SH-SY5Y (cell line): ENCODE results near the gene IPO4.

Experiments
- GATA2 ChIP-seq: IDR thresholded peaks from 2 replicates; pipeline ENCODE4 v1.6.1; 2011; ENCODE audit warnings: mild to moderate bottlenecking, low read depth, low read length
- GATA3 ChIP-seq: IDR thresholded peaks from 2 replicates; pipeline ENCODE4 v1.6.1; 2011; ENCODE audit warnings: low read depth, mild to moderate bottlenecking, low read length, moderate library complexity

- TF ChIP-seq GATA2 (no peak), GATA3 (no peak)
These were observed 42.7 kb downstream of the IPO4 start for GRCh38 chr14:24145690-24146452.
